ENCODE measurements around the gene NONO.
"Not testable (repeated sequence)": the region's sequence is repeated elsewhere in the genome, so short reads cannot be mapped to it uniquely, and the experiment has no call there.

NONO gene

DNA sequence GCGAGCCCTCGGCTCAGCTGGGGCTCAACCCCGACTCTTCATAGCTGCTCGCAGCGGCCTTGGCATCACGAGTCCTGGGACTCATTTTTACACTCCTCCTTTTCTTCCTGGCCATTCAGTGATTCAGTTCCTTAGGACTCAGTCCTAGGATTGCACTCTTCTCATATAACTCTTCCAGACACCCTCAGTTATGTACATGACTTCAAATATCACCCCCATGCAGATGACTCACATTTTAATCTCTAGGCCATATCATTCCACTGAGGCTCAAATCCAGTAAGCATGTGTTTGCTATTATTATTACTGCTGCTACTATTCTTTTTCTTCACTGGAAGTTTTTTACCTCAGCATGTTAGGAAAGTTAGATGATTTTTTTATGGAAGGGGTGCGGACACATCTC, 32.5 kb downstream of the NONO start:
- DNase-seq = peak; percentile 59
- Histone ChIP-seq H3K36me3 (replicated peaks) (no peaks in the 10 kb centered on the region), H3K4me3 (ENCODE audit: low read depth, low read length) (no peak overlapping the region), H3K27me3 (replicated peaks) (no peaks in the 10 kb centered on the region), H3K27ac (peak overlapping the region; percentile 55)
- in situ Hi-C loops (cut with HindIII; ENCODE audit: low pct_ligation_motif_present, low sequenced_read_pairs) = no loop called here
- TF ChIP-seq, protein P1, sequence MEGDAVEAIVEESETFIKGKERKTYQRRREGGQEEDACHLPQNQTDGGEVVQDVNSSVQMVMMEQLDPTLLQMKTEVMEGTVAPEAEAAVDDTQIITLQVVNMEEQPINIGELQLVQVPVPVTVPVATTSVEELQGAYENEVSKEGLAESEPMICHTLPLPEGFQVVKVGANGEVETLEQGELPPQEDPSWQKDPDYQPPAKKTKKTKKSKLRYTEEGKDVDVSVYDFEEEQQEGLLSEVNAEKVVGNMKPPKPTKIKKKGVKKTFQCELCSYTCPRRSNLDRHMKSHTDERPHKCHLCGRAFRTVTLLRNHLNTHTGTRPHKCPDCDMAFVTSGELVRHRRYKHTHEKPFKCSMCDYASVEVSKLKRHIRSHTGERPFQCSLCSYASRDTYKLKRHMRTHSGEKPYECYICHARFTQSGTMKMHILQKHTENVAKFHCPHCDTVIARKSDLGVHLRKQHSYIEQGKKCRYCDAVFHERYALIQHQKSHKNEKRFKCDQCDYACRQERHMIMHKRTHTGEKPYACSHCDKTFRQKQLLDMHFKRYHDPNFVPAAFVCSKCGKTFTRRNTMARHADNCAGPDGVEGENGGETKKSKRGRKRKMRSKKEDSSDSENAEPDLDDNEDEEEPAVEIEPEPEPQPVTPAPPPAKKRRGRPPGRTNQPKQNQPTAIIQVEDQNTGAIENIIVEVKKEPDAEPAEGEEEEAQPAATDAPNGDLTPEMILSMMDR (IDR thresholded peaks at IDR 0.05; ENCODE audit: low read depth, low read length, missing control alignments) = no peak

DNA sequence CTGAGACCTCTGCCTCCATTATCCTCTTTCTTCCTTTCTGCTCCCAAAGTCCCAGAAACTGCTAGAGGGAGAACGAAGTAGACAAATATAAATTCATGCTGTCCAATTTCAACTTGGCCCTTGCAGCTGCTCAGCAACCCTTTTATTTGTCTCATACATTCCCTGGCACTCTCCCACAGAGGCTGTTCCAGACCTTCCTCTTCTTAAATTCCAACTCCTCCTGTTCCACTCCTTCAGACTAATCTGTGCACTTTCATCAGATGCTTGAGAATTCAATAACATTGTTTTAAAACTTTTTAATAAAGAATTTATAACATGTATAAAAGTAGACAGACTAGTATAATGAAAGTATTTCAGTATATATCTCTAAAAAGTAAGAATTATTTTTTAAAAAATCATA, 33.5 kb downstream of the NONO start:
- H3K27ac ChIP-seq; H3K4me3 ChIP-seq (ENCODE audit: low read depth, low read length); H3K27me3 ChIP-seq (replicated peaks); in situ Hi-C loops (cut with HindIII; ENCODE audit: low pct_ligation_motif_present, low sequenced_read_pairs); DNase-seq; H3K36me3 ChIP-seq (replicated peaks): not testable (repeated sequence)

DNA sequence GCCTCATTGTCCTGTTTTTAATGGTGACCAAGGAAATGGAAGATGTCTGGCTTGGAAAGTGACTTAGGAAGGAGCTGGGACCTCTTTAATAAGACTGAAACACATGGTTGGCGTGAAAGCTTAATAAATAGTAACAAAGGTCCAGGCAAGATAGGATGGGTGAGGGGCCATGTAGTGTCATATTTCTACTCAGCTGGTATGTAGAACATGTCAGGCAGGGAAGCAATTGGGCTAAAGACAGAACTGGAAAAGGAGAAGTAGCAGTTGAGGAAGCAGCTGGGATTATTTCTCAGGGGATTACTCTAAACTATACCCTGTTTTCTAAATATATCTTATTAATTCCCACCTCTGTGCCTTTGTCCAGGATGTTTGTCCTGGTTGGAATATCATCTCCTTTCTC, 36.7 kb downstream of the NONO start:
- H3K4me3 ChIP-seq (ENCODE audit: low read depth, low read length) = no peak overlapping the region
- no peaks in the 10 kb centered on the region for H3K27me3 ChIP-seq (replicated peaks)
- H3K36me3 ChIP-seq (replicated peaks) = no peaks in the 10 kb centered on the region
- in situ Hi-C loops (cut with HindIII; ENCODE audit: low pct_ligation_motif_present, low sequenced_read_pairs) = no loop called here
- TF ChIP-seq, protein P1 (IDR thresholded peaks at IDR 0.05; ENCODE audit: low read depth, low read length, missing control alignments) = no peak
- no peak overlapping the region for H3K27ac ChIP-seq
- DNase-seq = no peak

DNA sequence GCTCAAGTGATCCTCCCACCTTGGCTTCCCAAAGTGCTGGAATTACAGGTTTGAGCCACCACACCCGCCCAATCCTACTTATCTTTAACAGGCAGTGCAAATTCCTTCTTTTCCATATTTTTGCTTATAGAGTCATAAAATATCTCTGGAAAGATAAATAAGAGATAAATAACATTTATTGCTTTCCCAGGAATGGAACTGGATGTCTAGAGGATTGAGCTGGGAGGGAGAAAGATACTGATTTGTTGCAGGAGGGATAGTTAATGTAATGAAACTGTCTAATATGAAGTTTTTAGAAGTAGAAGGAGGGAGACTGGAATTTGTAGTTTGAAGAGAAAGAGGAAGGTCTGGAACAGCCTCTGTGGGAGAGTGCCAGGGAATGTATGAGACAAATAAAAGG, 38.3 kb downstream of the NONO start:
- Histone ChIP-seq H3K27ac (no peak overlapping the region), H3K36me3 (replicated peaks) (no peaks in the 10 kb centered on the region), H3K4me3 (ENCODE audit: low read depth, low read length) (no peak overlapping the region), H3K27me3 (replicated peaks) (no peaks in the 10 kb centered on the region)
- no peak for DNase-seq
- in situ Hi-C loops (cut with HindIII; ENCODE audit: low pct_ligation_motif_present, low sequenced_read_pairs) = no loop called here
- TF ChIP-seq, protein P1 (IDR thresholded peaks at IDR 0.05; ENCODE audit: low read depth, low read length, missing control alignments) = no peak

DNA sequence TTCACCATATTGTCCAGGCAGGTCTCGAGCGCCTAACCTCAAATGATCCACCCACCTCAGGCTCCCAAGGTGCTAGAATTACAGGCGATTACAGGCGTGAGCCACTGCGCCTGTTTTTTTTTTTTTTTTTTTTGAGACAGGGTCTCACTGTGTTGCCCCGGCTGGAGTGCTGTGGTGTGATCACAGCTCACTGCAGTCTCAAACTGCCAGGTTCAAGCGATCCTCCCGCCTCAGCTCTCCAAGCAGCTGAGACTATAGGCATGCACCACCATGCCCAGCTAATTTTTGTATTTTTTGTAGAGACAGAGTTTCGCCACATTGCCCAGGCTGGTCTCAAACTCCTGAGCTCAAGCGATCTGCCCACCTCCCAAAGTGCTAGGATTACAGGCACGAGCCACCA, 41.0 kb downstream of the NONO start:
- H3K36me3 ChIP-seq (replicated peaks); DNase-seq; H3K27ac ChIP-seq; H3K4me3 ChIP-seq (ENCODE audit: low read depth, low read length); in situ Hi-C loops (cut with HindIII; ENCODE audit: low pct_ligation_motif_present, low sequenced_read_pairs); H3K27me3 ChIP-seq (replicated peaks): not testable (repeated sequence)

DNA sequence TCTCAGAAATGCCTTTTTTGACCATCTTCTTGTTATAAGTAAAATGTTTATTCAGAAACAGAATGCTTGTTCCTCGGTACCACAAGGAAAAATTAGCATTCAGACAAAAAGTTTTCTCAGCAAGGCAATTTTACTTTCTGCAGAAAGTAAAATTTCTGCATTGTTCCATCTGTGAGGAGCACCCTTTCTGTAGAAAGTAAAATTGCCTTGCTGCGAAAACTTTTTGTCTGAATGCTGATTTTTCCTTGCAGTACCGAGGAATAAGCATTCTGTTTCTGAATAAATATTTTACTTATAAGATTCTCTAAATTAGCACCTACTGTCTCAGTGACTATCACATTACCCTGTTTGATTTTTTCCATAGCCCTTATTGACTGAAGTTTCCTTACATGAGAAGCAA, 43.0 kb downstream of the NONO start:
- TF ChIP-seq, protein P1 (IDR thresholded peaks at IDR 0.05; ENCODE audit: low read depth, low read length, missing control alignments) = no peak
- no peak for DNase-seq
- in situ Hi-C loops (cut with HindIII; ENCODE audit: low pct_ligation_motif_present, low sequenced_read_pairs) = no loop called here

DNA sequence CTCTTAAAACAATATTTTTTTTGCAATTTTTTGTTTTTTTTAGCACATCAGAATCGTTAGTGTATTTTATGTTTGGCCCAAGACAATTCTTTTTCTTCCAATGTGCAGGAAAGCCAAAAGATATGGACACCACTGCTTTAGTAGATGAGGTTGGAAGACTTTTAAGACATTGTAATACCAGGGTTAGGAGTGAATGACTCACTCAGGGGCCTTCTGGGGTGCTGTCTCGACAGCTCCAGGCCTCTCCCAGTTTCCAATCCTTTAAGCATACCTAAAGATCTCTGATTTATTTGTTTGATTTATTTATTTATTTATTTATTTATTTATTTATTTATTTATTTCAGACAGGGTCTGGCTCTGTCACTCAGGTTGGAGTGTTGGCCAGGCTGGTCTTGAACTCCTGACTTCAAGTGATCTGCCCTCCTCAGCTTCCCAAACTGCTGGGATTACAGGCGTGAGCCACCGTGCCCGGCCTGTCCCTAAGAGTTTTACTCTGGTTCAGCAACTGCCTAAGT, 65.8 kb downstream of the NONO start:
- in situ Hi-C loops (cut with HindIII; ENCODE audit: low pct_ligation_motif_present, low sequenced_read_pairs); H3K4me3 ChIP-seq (ENCODE audit: low read depth, low read length); H3K27ac ChIP-seq; H3K27me3 ChIP-seq (replicated peaks); H3K36me3 ChIP-seq (replicated peaks); DNase-seq: not testable (repeated sequence)

More for the DNA sequence above, 43.0 kb downstream of the NONO start:
- no peak overlapping the region for H3K4me3 ChIP-seq (ENCODE audit: low read depth, low read length)
- H3K27me3 ChIP-seq (replicated peaks) = no peaks in the 10 kb centered on the region
- no peak overlapping the region for H3K27ac ChIP-seq
- H3K36me3 ChIP-seq (replicated peaks) = no peaks in the 10 kb centered on the region

DNA sequence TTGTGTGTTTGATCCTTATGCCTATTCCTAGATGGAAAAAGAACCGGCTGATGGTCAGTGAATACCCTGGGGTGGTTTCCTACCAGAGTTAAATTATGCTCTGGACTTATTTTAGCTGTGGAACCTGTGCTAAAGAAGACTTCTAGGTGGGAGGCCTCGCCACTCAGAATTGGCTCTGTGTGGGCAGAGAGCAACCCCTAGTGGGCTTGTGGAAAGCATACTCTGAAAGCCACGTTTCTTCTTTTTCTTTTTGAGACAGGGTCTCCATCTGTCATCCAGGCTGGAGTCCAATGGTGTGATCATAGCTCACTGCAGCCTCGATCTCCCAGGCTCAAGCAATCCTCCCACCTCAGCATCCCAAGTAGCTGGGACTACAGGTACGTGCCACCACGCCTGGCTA, 66.4 kb downstream of the NONO start:
- H3K27ac ChIP-seq; DNase-seq; H3K27me3 ChIP-seq (replicated peaks); in situ Hi-C loops (cut with HindIII; ENCODE audit: low pct_ligation_motif_present, low sequenced_read_pairs); H3K36me3 ChIP-seq (replicated peaks); H3K4me3 ChIP-seq (ENCODE audit: low read depth, low read length): not testable (repeated sequence)

Measured in brain microvascular endothelial cell (primary cell).